Stimulated activated CD8-positive, alpha-beta memory T cell treated with anti-CD3 and anti-CD28 coated beads, Interleukin-15, amount 100 ng/mL, for 48 hours (primary cell): Measurements from ENCODE around the gene CARMIL1.

Source experiments
- DNase-seq, 2 donors: peaks; one replicate each; pipeline ENCODE4 v3.0.0-alpha.2; 2020; ENCODE audit warnings: low read depth in 2 of 2

The CARMIL1 gene

GRCh38 chr6:25333471-25333870, 54.3 kb downstream of the CARMIL1 start:
- no peak for DNase-seq

- no peak for DNase-seq
Observed at GRCh38 chr6:25334793-25335192, 55.6 kb downstream of the CARMIL1 start.

- DNase-seq: no peak
Observed at GRCh38 chr6:25336996-25337395, 57.8 kb downstream of the CARMIL1 start.

GRCh38 chr6:25337431-25337830, 58.3 kb downstream of the CARMIL1 start:
- no peak for DNase-seq

- DNase-seq: no peak
Observed at GRCh38 chr6:25340431-25341202, 61.4 kb downstream of the CARMIL1 start.

GRCh38 chr6:25341203-25341552, 62.0 kb downstream of the CARMIL1 start:
- DNase-seq: no peak

- DNase-seq: no peak
Observed at GRCh38 chr6:25341923-25342619, 62.9 kb downstream of the CARMIL1 start.

GRCh38 chr6:25342802-25343201, 63.6 kb downstream of the CARMIL1 start:
- DNase-seq: no peak

GRCh38 chr6:25343984-25344383, 64.8 kb downstream of the CARMIL1 start:
- DNase-seq: no peak

- no peak for DNase-seq
Observed at GRCh38 chr6:25344827-25345226, 65.7 kb downstream of the CARMIL1 start.

- DNase-seq: no peak
Observed at GRCh38 chr6:25346064-25346463, 66.9 kb downstream of the CARMIL1 start.

- DNase-seq: no peak
Observed at GRCh38 chr6:25350573-25350972, 71.4 kb downstream of the CARMIL1 start.

GRCh38 chr6:25351485-25351884, 72.3 kb downstream of the CARMIL1 start:
- no peak for DNase-seq

- DNase-seq: no peak
Observed at GRCh38 chr6:25352285-25352684, 73.1 kb downstream of the CARMIL1 start.

GRCh38 chr6:25354078-25354932, 75.1 kb downstream of the CARMIL1 start:
- DNase-seq: no peak

GRCh38 chr6:25359191-25359861, 80.2 kb downstream of the CARMIL1 start:
- DNase-seq: no peak

- no peak for DNase-seq
Observed at GRCh38 chr6:25359891-25360290, 80.7 kb downstream of the CARMIL1 start.

GRCh38 chr6:25360621-25361020, 81.4 kb downstream of the CARMIL1 start:
- DNase-seq: no peak

GRCh38 chr6:25363427-25363826, 84.3 kb downstream of the CARMIL1 start:
- no peak for DNase-seq

GRCh38 chr6:25365154-25365553, 86.0 kb downstream of the CARMIL1 start:
- no peak for DNase-seq

- no peak for DNase-seq
Observed at GRCh38 chr6:25366903-25367545, 87.8 kb downstream of the CARMIL1 start.
